ENCODE measurements around the gene LHFPL6.

The LHFPL6 gene

DNA sequence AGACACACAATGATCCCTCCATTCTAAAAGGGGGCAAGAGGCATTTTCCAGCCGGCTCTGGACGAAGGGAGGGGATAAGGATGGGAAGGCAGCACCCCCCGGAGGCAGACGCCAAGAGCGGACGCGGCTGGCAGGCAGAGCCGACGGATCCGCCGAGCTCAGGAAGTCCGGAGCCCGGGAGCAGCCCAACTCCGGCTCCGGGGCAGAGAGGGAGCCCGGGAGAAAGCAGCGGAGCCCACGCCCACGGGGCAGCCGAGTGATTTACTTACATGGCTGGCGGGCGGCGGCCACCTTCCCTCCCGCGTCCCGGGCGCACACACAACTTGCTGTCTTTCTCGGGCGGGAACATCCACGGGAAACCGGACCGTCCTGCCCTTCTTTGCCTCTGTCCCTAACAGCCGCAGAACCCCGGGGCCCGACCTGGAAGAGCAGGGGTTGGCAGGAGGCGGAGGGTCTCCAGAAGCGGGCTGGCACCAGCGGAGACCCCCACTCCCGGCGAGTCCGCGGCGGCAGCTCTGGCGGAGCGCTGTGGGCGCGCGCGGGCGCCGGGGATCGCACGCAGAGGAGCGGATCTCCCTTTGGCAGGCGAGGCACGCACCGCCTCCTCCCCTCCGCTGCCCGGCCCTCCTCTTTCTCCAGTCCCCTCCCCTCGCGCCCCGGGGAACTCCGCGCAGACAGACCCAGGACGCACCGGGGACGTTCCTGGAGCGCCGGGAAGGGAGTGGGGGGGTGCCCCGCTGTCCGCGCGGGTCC lies at the start of gene LHFPL6:
Gene LHFPL6, minus strand, starts transcription at position 580 of the 753 bp plus-strand sequence.
- peak; percentile 70 for DNase-seq

DNA sequence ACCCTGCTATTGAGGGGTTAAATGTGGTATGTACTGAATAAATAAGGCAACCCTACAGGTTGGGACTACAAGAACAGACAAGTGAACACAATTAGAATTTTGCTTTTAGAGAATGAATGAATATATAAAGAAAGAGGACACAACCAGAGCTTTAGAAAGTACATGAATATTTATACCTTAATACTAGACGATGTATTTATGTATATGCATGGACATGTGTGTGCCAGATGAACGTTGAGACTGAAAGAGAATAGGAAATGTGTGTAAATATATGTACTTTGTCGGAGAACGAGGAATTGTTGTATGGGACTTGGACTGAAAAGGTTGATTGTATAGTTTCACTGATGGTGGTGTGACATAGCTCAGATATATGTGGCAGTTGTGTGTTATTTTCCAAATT lies 43.1 kb upstream of the LHFPL6 start:
- no peak for DNase-seq

DNA sequence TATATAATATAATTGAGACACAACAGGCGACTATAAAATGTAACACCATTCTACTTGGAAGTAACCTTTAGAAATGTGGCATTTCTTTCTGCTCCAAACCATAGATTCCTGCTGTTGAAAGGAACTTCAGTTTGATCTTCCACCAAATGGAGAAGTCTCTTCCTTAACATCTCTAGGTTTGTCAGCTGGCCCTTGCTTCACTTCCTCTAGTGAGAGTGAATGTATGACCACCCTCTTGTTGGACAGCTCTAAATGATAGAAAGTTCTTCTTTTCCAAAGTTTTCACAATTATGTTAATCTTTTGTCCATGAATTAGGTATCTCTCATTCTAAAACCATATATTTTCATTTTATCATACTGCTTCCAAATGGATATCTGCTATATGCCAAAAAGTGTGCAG lies 38.7 kb upstream of the LHFPL6 start:
- no peak for DNase-seq

DNA sequence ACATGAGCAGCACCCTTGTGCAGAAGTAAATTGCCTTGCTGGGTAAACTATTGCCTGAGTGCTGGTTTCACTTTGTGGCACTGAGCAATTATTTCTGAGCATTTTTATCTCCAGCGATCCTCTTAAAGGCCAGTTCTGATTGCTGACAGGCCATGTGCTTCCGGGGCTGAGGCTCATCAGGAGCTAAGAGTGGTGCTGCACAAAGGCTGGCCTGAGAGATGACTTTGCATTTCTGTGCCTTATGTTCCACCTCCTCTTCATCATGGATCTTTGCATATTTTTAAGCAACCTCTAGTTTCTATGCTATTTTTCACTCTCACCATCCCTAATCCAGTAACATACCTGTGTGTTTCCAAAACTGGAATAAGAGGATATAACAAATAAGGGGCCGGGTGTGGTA lies 34.9 kb upstream of the LHFPL6 start:
- DNase-seq = no peak

DNA sequence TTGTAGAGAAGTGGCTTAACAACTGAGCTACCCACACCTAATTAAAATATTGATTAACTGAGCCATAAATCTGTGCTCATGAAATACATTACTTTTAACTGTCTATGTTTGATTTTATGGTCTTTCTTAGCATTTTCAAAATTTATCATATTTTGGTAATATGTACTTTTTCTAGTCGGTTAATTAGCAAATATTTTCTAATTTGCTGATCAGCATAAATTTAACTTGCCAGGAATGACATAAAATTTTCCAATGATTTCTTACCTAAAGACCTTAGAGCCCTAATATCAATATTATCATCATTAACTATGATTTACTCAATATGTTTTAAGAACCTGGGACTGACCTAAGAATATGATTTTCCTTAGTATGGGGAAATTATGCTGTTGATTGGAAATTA lies 32.6 kb upstream of the LHFPL6 start:
- no peak for DNase-seq

DNA sequence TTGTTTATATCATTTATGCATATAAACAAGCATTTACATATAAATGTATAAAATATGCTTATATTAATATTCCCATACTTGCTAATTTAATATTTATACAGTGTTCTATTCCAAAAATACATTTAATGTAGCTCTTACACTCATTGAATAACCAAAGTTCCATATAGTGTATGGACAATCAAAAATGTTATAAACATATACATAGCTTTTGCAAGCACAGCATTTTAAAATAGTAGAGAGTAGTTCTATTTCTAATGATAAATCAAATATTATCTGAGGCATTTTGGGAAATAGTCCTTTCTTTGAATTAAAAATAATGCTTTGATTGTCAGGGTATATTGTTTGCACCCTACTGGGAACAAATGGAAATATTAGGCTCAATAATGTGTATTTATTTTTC lies 30.0 kb upstream of the LHFPL6 start:
- DNase-seq = no peak

DNA sequence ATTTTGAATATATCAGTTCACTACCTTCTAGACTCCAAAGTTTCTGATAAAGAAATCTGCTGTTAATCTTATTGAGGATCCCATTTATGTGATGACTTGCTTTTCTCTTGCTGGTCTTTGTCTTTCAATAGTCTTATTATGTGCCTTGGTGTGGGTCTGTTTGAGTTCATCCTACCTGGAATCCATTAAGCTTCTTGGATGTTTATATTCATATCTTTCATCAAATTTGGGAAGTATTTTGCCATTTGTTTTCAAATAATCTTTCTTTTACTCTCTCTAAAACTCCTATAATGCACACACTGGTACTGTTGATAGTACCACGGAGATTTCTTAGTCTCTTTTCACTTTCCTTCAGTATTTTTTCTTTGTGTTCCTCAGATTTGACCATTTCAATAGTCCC lies 28.3 kb upstream of the LHFPL6 start:
- no peak for DNase-seq

DNA sequence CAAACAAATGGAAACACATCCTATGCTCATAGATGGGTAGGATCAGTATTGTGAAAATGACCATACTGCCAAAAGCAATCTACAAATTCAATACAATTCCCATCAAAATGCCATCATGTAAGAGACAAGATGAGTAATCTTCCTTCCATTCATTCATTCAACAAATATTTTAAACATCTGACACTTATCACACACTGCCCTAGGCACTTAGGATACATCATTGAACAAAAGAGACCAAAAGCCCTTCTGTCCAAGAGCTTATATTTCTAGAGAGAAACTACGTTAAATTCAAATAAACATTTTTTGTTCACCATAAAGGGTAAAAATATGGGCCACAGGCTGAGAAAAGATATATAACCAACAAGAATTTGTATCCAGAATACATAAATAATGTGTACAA lies 20.5 kb upstream of the LHFPL6 start:
- no peak for DNase-seq

DNA sequence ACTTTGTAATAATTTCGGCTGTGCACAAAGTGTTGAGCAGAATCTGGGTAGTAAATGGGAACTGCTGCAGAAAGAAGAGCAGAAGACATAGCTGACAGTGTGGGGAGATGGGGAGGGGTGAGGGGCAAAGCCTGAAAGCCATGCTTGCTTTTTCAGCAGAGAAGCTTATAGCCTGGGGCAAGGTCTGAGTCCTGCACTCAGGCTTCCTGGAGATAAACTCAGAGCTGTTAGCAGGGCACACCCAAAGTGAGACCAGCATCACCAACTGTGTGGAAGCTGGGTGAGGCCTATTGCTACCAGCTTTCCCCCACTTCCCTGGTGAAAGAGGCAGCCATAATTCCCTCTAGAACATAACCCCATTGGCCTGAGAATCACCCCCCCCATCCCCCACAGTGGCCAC lies 15.6 kb upstream of the LHFPL6 start:
- DNase-seq = no peak

DNA sequence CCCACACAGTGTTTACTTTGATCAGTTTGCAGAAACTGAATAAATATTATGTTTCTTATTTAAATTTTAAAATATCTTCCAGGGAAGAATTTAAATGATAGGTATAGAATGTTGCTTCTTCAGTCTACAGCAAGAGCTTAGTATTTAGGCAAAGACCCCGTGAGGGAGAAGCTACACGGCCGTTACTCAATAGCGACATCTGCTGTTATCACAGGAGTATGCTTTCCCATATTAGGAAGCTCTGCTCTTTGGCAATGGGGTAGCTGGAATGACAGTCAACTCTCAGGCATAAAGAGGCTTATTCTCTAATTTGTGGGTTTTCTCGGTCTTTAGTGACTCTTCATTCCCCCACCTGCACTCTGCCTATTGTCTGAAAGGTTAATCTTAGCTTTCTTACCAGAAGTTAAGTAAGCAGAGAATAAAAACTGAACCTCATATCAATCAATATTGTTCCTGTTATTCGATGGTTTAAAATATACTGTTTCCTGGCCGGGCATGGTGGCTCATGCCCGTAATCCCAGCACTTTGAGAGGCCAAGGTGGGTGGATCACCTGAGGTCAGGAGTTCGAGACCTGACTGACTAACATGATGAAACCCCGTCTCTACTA lies 13.2 kb upstream of the LHFPL6 start:
- DNase-seq = peak; percentile 28

DNA sequence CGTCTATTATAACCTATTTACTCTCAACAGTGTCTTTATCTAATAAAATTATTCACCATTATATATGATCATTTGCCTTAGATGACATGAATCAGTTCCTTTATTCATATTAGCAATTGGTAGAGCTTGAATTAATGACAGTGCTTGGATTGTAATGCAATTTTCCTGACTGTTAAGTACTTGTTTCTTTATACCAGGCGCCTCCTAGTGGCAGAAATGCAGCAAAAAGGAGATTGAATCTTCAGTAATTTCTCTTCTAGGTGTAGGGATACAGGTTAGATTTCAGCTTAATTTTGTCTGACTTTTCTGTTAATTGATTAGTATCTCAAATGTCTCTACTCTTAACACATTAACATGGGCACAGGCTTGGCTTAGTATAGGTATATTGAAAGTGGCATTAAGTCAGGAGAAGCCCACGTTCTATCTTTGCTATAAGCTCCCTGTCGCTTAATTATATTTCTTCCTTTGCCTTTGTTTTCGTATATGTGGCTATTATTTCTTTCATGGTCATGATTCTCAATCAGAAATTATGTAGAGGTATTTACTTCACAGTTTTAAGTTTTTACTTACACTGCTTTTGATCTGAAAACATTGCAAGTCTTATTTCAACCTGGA lies 9.1 kb upstream of the LHFPL6 start:
- DNase-seq = peak; percentile 62

DNA sequence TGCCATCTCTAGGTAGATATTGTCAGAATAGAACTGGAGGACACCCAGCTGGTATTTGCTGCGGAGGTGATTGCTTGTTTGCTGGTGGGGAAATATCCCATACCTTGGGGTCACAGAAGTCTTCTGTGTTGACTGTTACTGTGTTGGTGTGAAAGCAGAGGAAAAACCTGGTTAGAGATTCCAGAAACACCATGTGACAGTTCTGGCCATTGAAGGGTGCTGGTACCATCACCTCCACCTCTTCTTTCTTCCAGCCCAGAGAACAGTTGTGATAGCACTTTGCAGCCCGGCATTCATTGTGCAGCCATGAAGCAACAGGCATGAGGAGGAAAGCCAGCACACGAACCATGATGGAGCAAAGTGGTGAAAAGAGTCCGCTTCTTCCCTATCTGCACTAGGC lies 4.9 kb upstream of the LHFPL6 start:
- no peak for DNase-seq

DNA sequence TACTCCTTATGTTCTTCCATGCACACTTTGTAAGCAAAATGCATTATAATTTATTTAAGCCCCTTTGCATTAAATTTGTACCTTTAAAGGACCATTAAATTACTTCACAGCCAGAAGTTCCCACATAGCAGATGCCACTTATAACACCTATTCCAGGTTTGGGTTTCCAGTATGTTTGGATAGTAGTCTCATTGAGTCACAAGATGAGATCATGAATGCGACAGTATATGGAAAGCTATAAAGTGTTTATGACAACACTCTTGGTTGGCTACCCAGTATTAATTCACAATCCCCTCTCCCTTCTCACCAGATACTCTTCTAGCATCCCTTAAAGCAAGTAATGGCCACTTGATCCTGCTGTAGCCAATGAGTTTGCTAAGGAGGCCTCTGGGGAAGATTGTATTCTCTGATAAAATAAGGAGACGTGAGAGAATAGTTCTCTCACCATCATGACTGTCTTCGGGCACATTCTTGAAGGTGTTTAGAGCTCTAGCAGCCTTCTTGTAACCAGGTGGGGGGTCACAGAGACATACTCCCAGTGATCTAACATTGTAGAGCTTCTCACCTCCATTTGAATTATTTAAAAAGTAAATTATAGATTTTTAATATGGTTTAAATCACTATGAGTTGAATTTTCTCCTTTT lies 2.8 kb upstream of the LHFPL6 start:
- DNase-seq = no peak

DNA sequence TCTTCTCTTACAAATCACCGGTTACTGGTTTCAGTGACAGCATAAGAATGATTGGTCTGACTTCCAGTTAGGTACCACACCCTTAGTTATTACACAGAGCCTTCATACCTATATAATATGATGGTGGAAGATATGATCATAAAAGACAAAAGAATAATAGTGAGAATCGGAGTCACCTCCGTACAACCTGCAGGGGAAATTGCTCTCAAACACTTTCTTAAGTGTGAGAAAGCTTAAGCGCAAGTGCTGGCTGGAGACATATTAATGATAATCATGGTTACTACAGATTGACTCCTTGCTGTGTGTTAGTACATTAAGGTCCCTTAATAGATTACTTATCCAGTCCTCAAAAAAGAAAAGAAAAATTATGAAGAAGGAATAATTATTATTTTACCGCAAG lies 1.8 kb upstream of the LHFPL6 start:
- no peak for DNase-seq

DNA sequence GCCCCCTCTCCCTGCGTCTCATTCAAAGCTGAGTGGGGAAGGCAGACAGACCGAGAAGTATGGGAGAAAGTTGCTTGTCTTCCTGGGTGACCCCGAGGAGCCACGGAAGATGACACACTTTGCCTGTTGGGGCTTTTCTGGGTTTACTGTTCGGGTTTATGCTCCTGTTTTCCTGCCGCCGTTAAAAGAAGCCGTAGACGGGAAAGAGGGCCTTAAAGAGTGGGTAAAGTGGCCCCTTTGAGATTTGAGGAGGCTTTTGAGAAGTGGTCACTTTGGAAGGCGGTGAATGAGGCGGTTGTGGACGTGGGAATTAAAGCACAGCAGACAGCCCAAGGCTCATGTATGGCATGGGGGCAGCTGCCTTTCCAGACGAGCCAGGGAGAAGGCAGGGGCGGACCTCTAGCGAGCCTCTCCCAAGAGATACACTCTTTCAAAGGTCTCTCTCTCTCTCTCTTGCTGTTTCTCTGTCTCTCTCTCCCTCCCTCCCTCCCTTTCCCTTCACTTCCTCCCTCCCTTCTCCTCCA lies 493 bp upstream of the LHFPL6 start:
- DNase-seq = no peak

DNA sequence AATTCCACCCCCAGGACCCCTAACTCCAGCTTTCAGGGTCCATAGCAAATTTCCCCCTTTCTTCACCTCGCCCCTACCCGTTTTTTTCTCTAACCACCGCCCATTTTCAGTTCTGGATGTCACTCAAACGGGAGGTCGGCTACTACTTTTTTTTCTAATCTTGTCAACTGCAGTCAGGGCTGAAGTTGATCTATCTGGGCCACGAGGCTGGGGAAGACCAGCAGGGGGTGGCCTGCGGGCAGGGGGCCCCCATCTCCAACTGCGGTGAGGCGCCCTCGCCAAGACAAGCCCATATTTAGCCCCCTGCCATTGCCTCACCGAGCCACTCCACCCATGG lies 748 bp downstream of the LHFPL6 start:
- DNase-seq = no peak

DNA sequence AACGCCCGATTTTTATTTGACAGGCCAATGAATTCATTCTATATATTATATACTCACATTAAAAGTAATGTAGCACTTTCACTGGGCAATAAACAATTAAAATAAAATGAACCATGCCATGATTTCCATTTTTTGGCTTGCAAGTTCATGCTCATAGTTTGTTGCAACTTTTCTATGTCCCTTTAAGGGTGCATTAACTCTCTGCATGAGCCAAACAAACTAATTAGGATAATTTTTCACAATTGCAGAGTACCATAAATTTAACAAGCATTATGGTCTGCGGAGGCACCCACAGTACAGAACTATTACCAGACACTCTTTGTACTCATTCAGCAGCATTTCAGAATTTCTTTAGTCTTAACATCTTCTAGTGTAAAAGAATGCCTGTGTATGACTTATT lies 1.4 kb downstream of the LHFPL6 start:
- no peak for DNase-seq

DNA sequence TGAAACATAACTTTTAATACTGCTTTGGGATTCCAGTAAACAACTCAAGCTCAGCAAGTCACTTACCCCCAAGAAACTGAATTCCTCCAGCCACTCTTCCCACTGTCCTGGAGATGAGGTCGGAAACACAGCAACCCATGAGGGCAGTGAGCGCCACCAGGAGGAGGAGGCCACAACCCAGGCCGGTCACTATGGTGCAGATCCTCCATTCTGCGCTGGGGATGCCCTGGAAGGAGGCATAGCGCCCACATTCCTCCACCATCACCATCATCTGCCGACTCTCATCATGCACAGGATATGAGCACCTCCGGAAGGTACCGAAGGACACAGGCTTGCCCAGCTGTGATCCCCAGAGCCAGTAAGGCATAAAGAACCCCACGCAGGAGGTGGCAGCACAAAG lies 2.2 kb downstream of the LHFPL6 start:
- DNase-seq = no peak

DNA sequence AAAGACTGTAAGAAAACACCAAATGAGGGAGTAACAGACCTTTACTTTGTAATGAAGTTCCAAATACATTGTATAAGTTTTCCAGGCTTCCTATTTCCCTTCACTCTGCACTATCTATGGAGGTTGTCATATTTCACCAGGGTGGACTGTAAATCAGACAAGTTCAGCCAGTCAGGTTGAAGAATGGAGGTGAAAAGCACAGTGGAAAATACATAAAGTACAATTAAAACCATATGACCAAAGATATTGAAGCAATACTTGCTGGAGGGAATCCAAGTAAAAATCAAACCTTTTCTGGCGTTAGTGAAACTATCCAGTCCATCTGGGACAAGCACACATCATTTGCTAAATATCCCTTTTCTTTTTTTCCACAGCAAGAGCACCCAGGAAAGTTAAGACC lies 3.2 kb downstream of the LHFPL6 start:
- DNase-seq = no peak

DNA sequence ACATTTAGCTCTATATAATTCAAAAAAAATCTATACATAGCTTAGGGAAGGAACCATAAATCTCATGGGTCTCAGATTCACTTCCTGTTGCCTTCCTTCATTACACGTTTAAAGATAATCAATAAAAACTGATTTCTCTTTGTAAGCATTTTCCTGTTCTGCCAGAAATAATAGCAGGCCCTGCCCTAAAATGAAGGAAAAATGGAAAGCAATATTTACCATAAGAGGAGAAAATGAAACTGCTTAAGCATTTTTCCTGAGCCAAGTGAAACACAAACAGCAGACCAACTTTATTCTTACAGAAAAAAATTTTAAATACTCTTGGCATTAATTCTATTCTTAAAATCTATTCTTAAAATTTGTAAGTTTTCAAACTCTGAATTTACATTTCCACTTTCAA lies 4.0 kb downstream of the LHFPL6 start:
- DNase-seq = no peak

DNA sequence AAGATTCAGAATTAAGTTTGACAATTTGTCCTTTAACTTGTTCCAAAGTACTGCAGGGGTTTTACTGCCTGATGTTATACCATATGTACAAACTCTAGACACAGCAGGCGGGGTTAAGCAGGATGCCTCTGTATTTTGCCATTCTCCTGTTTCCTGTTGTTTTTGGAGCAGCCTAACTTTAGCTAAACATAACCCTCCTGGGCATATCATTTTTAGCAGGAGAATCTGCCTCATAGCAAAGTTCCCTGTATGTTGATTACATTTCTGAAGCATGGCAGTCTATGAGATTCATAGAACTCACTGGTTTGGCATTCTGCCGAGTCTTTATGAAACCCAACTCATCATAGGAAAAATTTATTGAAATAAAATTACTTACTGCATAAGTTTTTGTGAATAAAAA lies 5.2 kb downstream of the LHFPL6 start:
- no peak for DNase-seq

DNA sequence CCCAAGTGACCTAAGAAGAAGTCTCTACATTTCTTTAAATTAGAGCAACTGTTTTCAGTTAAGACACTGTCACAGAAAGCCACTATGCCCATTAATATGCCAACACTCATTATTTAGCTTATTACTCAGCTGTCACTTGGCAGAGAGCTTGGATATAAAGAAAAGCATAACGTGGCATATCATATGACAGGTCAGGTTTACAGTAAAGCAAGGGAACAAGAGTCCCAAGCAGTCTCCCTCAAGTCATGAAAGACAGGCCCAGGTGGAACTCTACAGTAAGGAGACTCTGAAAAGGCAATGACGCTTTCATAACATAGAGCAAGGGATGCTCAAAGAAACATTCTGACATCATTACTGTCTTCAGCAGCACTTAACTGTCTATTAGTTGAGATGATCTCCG lies 6.3 kb downstream of the LHFPL6 start:
- no peak for DNase-seq

DNA sequence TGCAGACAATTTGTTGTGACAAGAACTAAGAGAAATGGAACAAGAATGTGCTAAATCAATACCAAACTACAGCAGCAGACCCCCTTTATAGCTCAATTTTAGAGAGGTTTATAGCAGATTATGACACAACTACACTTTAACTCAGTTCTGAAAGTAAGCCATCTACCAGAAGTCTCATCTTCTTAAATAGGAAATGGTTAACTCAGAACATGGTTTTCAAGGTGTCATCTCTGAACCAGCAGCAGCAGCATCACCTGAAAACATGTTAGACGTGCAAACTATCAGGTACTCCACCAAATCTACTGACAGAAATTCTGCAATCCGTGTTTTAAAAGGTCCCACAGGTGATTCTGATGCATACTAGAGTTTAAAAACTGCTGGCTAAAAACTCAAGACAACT lies 6.8 kb downstream of the LHFPL6 start:
- no peak for DNase-seq

DNA sequence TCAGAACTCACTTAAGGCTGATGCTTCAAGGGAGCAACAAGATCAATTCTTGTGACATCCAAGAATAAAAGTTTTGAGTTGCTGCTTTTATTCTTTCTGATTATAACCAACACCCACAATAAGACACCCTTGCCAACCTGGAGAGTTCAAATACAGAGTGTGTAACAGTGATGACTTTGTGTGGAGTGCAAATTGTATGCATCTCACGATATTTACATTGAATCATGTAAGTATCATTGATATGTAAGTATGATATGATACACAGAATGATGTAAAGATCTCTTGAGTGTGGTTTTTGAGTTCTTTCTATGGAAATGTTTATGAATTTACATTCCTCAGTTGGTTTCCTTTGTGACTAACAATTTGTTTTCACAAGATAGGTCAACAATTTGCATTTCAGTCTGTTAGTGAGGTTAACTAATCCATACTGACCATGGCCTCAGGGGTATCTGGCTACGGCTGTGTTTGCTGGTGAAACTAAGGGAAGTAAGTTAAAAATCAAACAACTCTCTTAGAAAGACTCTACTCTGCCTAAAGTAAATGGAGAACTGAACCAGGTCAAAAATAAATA lies 12.4 kb downstream of the LHFPL6 start:
- DNase-seq = no peak

Data from amniotic stem cell (primary cell).